Muscle of leg (tissue), 11 donors: ENCODE data around the gene AK1. TPM values are rescaled to one million over a fixed set of nuclear protein-coding genes. Genes with fewer than 3 reads are reported as not detected.
A peak's percentile ranks its signal among the peaks of the same experiment; 100 is the strongest.
"Not testable (repeated sequence)": the region's sequence is repeated elsewhere in the genome, so short reads cannot be mapped to it uniquely, and the experiment has no call there.

Experiments used
- DNase-seq: peaks from one replicate; pipeline ENCODE4 v3.0.0; 2013
- H3K27ac ChIP-seq: one replicate; pipeline ENCODE4 v1.5.1; 2013; ENCODE audit warnings: mild to moderate bottlenecking, low read length, control low read depth
- H3K27me3 ChIP-seq: one replicate; pipeline ENCODE4 v1.6.1; 2013; ENCODE audit warnings: low read length; ENCODE audit not compliant: control insufficient read depth, insufficient read depth
- H3K36me3 ChIP-seq: one replicate; pipeline ENCODE4 v1.6.1; 2013; ENCODE audit warnings: low read length; ENCODE audit not compliant: control insufficient read depth, insufficient read depth
- H3K4me1 ChIP-seq: one replicate; pipeline ENCODE4 v1.6.1; 2013; ENCODE audit warnings: low read length; ENCODE audit not compliant: control insufficient read depth, insufficient read depth
- H3K4me3 ChIP-seq: one replicate; pipeline ENCODE4 v1.5.1; 2013; ENCODE audit warnings: low read length, control low read depth
- H3K9me3 ChIP-seq: replicated peaks from 2 replicates; pipeline ENCODE4 v1.6.1; 2013; ENCODE audit warnings: low read depth, low read length; ENCODE audit not compliant: control insufficient read depth
- WGBS: methylation state at CpG from one replicate; pipeline ENCODE4 v1.1.5; 2013; ENCODE audit warnings: missing lambda C conversion rate; ENCODE audit not compliant: insufficient coverage; 5-methylcytosine and 5-hydroxymethylcytosine counted together
- polyA plus RNA-seq, 8 donors: library from polyadenylated mRNA; unstranded; fragments of 120-200 nt; gene quantifications; one replicate each; pipeline versions ENCODE4 v1.2.1 to v1.2.3, GENCODE V29; 2013; ENCODE audit warnings: inconsistent platforms in 1 of 8, low replicate concordance in 1 of 8; ENCODE audit not compliant: insufficient read length in 8 of 8, insufficient read depth in 1 of 8
- total RNA-seq: library from RNA; stranded (reverse); fragments of 120-200 nt; gene quantifications from one replicate; pipeline ENCODE4 v1.2.4, GENCODE V29; 2013

AK1 gene
- total and polyA plus RNA-seq, 9 donors, result 579 to 1,396 (median 1,100) TPM

DNA sequence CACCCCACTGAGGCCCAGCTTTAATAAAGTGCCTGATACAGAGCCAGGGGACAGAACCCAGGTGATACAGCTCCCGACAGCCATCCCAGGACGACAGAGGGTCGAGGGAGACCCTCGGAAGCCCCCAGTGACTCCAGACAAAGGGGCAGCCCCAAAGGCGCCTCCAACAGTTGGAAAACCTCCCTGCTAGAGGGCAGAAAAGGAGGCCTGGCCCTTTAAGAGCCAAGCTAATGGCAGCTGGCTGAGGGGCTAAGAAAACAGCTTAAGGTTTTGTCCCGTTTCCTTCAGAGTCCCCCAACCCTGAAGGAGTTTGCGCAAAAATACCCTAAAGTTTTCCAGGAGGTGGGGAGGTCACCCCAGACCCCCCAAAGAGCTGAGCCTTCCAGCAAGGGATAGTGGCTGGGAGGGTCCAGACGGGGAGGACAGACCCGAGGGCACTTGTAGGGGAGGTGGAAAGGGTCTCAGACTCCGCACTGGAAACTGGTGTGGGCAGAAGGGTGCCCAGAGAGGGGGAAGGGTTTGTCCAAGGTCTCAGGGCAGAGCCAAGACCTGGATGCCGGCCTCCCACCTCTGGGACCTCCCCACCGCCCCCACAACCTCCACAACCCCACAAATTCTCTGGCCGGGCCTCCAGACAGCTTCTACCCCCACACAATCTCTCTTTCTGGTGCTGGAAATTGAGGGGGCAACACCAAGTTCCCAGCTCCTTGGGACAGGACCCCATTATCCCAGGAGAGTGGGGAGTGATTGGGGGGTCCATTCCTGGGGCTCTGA lies 8.2 kb upstream of the AK1 start:
- H3K27me3 ChIP-seq, result no peaks in the 10 kb centered on the region
- H3K27ac ChIP-seq, result peak overlapping the region; percentile 63
- DNase-seq, result no peak
- H3K9me3 ChIP-seq, result no peaks in the 10 kb centered on the region
- H3K4me1 ChIP-seq, result peaks cover 32% of the 10 kb centered on the region
- WGBS, result 52% methylated on average over 9 of the region's 13 CpGs
- peaks cover 56% of the 10 kb centered on the region for H3K36me3 ChIP-seq
- H3K4me3 ChIP-seq, result no peak overlapping the region

DNA sequence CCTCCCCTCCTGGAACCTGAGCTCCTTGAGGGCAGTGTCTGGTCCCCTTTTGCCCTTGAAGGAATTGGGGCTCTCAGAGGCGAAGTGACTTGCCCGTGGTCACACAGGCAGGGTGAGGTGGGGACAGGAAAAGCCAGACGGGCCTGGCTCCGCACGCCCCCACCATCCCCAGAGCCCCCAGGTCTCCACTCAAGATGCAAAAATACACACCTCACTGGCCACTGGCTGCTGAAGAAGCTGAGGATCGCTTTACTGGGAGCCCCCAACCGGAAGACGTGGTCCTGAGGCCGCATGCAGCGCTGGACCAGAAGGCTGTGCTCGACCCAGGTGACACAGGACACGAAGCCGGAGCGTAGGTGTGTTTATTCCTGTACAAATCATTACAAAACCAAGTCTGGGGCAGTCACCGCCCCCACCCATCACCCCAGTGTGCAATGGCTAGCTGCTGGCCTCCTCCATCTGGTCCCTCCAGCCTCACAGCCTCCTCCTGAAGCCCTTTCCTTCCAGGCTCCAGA lies 7.6 kb upstream of the AK1 start:
- no peak for DNase-seq
- WGBS, result 58% methylated on average over 10 of the region's 15 CpGs
- H3K9me3 ChIP-seq, result no peaks in the 10 kb centered on the region
- no peaks in the 10 kb centered on the region for H3K27me3 ChIP-seq
- peak overlapping the region; percentile 63 for H3K27ac ChIP-seq
- peaks cover 49% of the 10 kb centered on the region for H3K36me3 ChIP-seq
- H3K4me1 ChIP-seq, result peaks cover 32% of the 10 kb centered on the region
- no peak overlapping the region for H3K4me3 ChIP-seq

DNA sequence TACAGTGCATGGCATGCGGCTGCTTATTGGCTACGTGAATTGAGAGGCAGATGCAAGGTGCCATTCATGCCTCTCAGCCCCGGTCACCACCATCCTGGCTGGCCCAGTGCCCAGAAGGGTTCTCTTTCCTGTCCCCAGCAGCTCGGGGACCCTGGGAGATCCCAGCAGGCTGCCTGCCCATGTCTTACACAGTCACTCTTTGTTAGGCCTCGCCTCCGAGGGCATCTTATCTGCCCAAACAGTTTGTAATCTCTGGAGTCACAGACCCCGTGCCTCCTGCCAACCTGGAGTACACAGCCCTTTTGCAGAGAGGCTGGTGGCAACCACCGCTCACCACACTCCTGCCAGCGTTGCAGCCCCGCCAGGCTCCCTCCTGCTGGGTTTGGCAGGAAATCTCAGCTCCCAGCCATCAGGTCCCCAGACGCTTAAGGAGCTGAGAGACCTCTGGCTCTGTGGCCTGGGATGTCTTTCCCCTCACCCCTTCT lies 7.0 kb upstream of the AK1 start:
- Histone ChIP-seq H3K4me3 (no peak overlapping the region), H3K4me1 (peaks cover 32% of the 10 kb centered on the region), H3K9me3 (no peaks in the 10 kb centered on the region), H3K27me3 (no peaks in the 10 kb centered on the region), H3K27ac (peak overlapping the region; percentile 63), H3K36me3 (peaks cover 45% of the 10 kb centered on the region)
- DNase-seq, result no peak
- 58% methylated on average over 11 of the region's 11 CpGs for WGBS

DNA sequence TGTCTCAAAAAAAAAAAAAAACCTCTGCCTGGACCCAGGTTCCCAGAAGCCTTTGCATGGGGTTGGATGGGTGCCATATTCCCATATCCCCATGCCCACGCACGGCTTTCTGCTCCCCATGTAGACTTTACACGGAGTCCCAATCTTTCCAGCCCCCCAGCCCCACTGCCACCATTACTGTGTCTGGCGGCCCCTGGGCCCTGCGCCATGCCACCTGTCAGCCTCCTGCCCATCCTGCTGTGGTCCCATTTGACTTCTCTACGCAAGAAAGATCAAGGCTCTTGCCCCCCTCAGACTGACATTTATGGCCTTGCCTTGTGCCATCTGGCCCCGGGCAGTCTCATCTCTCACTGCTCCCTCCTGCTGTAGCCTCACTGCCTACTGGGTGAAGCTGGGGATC lies 6.5 kb upstream of the AK1 start:
- Histone ChIP-seq H3K27me3 (no peaks in the 10 kb centered on the region), H3K36me3 (peaks cover 45% of the 10 kb centered on the region), H3K9me3 (no peaks in the 10 kb centered on the region), H3K4me3 (no peak overlapping the region), H3K27ac (no peak overlapping the region), H3K4me1 (peaks cover 32% of the 10 kb centered on the region)
- WGBS, result 68% methylated on average over 7 of the region's 7 CpGs
- DNase-seq, result no peak

GRCh38 chr9:127881715-127882114 lies 4.2 kb upstream of the AK1 start:
- H3K27ac ChIP-seq, H3K27me3 ChIP-seq, H3K9me3 ChIP-seq, H3K4me3 ChIP-seq, DNase-seq: not testable (repeated sequence)
- no CpG with 5 or more reads among the region's 3 CpGs for WGBS
- peaks cover 32% of the 10 kb centered on the region for H3K36me3 ChIP-seq
- peaks cover 50% of the 10 kb centered on the region for H3K4me1 ChIP-seq

GRCh38 chr9:127880143-127880542 lies 2.7 kb upstream of the AK1 start:
- Histone ChIP-seq H3K27ac (no peak overlapping the region), H3K4me3 (no peak overlapping the region), H3K36me3 (peaks cover 17% of the 10 kb centered on the region), H3K9me3 (no peaks in the 10 kb centered on the region), H3K4me1 (peaks cover 54% of the 10 kb centered on the region), H3K27me3 (no peaks in the 10 kb centered on the region)
- no CpG with 5 or more reads among the region's 8 CpGs for WGBS
- DNase-seq, result no peak

- no peak overlapping the region for H3K4me3 ChIP-seq
Observed at GRCh38 chr9:127878652-127879390, 1.3 kb upstream of the AK1 start.

DNA sequence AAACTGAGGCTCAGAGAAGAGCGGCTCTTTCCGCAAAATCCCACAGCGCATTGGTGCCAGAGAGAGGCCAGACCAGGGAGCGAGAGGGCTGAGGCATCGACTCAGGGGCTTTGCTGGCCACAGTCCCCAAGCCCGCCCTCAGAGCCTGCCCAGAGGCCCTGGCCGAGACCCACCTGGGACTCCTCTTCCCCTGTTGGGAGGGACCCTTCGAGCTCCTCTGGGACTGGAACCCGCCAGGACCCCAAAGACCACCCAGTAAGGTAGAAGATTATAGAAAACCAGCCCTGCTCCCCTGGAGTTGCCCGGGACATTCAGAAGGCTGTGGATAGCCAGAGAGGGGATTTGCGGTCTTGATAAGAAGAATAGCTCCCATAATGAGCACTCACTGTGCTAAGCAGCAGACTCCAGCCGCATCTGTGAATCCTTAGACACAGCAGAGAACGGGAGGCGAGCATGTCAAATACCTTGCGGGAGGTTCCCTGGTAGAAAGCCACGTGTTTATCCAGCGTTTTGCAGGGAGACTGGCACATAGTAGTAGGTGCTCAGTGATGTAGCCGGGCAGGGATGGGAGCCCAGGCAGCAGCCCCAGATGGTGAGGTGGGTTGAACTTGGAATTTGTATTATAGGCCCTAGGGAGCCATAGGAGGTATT lies 651 bp upstream of the AK1 start:
- DNase-seq, result no peak
- no peaks in the 10 kb centered on the region for H3K9me3 ChIP-seq
- H3K4me3 ChIP-seq, result peak overlapping the region; percentile 58
- peak overlapping the region; percentile 82 for H3K27ac ChIP-seq
- H3K4me1 ChIP-seq, result peaks cover 60% of the 10 kb centered on the region
- 29% methylated on average over 12 of the region's 18 CpGs for WGBS
- H3K36me3 ChIP-seq, result peaks cover 14% of the 10 kb centered on the region
- H3K27me3 ChIP-seq, result no peaks in the 10 kb centered on the region

More at GRCh38 chr9:127878652-127879390, 1.3 kb upstream of the AK1 start:
- peaks cover 54% of the 10 kb centered on the region for H3K4me1 ChIP-seq
- peaks cover 11% of the 10 kb centered on the region for H3K36me3 ChIP-seq
- H3K9me3 ChIP-seq, result no peaks in the 10 kb centered on the region
- no peaks in the 10 kb centered on the region for H3K27me3 ChIP-seq
- H3K27ac ChIP-seq, result peak overlapping the region; percentile 82
- no peak for DNase-seq
- 70% methylated on average over 2 of the region's 8 CpGs for WGBS

DNA sequence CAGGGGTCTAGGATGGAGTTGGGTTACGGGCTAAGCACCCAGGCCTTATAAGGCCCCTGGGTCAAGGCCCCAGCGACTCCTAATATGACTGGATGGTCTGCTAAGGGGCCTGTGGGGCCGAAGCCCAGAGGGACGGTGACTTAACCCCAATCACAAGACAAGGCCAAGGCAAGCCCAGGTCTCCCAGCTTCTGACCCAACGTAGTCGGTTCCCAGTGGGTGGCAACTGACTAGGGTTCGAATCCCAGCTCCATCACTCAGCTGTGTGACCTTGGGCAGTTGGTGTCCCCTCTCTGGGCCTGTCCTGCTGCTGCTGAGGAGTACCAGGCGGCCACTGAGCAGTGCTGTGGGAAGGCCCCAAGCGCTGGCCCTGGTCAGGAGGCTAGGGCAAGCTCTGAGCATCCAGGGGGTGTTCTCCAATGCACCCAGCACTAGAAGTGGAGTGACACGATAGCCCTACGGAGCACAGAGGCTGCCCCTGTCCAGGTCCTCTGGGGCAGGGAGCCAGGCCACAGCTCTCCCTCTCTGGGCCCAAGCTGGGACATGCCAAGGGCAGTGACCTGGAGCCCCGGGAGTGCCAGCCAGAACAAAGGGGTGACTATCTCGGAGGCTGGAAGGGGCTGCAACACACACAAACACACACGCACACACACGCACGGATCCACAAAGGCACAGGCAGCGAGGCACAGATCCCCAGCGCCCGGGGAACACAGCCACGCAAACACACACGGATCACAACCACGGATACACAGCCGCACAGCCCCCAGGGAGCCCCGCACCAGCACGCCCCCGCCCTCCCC lies 512 bp downstream of the AK1 start:
- WGBS, result 45% methylated on average over 15 of the region's 26 CpGs
- no peak for DNase-seq
- peaks cover 59% of the 10 kb centered on the region for H3K4me1 ChIP-seq
- peaks cover 19% of the 10 kb centered on the region for H3K36me3 ChIP-seq
- H3K27me3 ChIP-seq, result no peaks in the 10 kb centered on the region
- peak overlapping the region; percentile 59 for H3K4me3 ChIP-seq
- H3K9me3 ChIP-seq, result no peaks in the 10 kb centered on the region
- H3K27ac ChIP-seq, result peak overlapping the region; percentile 92
